ENCODE results near the gene BMP7. TPM values are rescaled to one million over a fixed set of nuclear protein-coding genes. Genes with fewer than 3 reads are reported as not detected.

BMP7 gene
- total and polyA plus RNA-seq, 2 donors (not counting 3 experiments of a cell fraction or from before 2014, with no cell fraction given) = not detected

DNA sequence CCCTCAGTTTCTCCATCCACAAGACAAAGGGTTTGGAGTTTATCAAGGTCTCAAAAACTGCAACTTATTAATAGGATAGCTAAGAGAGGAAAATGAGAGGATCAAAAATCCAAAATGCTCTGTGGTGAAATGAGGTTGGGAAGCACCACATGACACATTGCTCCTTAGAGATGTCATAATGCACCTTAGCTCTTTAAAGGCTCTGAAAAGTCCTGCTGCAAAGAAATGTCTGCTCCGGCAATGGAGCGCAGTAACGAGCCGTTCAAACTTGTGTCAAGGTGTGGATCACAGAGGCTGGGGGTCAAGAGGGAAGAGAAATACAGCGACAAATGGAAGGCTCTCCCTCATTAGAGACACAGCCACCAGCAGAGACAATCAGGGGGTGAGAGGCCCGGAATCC, 53.1 kb downstream of the BMP7 start:
- no peak for TF ChIP-seq EZH2 (IDR thresholded peaks at IDR 0.05; ENCODE audit: borderline replicate concordance, low read depth, low read length, severe bottlenecking)
- TF ChIP-seq MYC (IDR thresholded peaks at IDR 0.05; ENCODE audit: low read depth, low read length) = no peak
- no peak overlapping the region for H2AFZ ChIP-seq (ENCODE audit: low read depth, low read length)
- H3K27me3 ChIP-seq (ENCODE audit: control insufficient read depth in 2 of 2, insufficient read depth in 2 of 2, low read length in 2 of 2) = no peaks in the 10 kb centered on the region
- no peaks in the 10 kb centered on the region for H3K9me1 ChIP-seq (replicated peaks; ENCODE audit: control insufficient read depth, extremely low read depth, insufficient read depth, low read length)
- dilution Hi-C loops (cut with MboI; ENCODE audit: extremely low pct_ligation_motif_present, low sequenced_read_pairs) = no loop called here
- H3K4me3 ChIP-seq (replicated peaks in 1 of 3; ENCODE audit: insufficient read depth in 1 of 3, low read depth in 1 of 3, low read length in 3 of 3) = no peak overlapping the region
- no peak overlapping the region for H3K9ac ChIP-seq (replicated peaks; ENCODE audit: extremely low read depth, insufficient read depth, low read length)
- H4K20me1 ChIP-seq (replicated peaks; ENCODE audit: control insufficient read depth, extremely low read depth, insufficient read depth, low read length) = no peaks in the 10 kb centered on the region
- no TSS peak for BruUV-seq (replicated peaks)
- H3K36me3 ChIP-seq (ENCODE audit: control insufficient read depth in 2 of 2, extremely low read depth in 1 of 2, insufficient read depth in 2 of 2, low read length in 2 of 2) = no peaks in the 10 kb centered on the region
- no peaks in the 10 kb centered on the region for H3K4me1 ChIP-seq (ENCODE audit: control insufficient read depth, extremely low read depth, insufficient read depth, low read length)
- no peak overlapping the region for H3K4me2 ChIP-seq (ENCODE audit: insufficient read depth, low read length)
- CTCF ChIA-PET = no interaction called here
- no peaks in the 10 kb centered on the region for H3K79me2 ChIP-seq (ENCODE audit: control insufficient read depth, insufficient read depth, low read length)
- FAIRE-seq (no peak), DNase-seq (ENCODE audit: low read depth, low spot score) (no peak)
- no peaks in the 10 kb centered on the region for H3K9me3 ChIP-seq (replicated peaks; ENCODE audit: control insufficient read depth, insufficient read depth, low read length)
- POLR2A ChIA-PET = no interaction called here
- no peak overlapping the region for H3K27ac ChIP-seq (ENCODE audit: insufficient read depth, low read depth, low read length)
- intact Hi-C loops (cut with micrococcal nuclease) = no loop called here

DNA sequence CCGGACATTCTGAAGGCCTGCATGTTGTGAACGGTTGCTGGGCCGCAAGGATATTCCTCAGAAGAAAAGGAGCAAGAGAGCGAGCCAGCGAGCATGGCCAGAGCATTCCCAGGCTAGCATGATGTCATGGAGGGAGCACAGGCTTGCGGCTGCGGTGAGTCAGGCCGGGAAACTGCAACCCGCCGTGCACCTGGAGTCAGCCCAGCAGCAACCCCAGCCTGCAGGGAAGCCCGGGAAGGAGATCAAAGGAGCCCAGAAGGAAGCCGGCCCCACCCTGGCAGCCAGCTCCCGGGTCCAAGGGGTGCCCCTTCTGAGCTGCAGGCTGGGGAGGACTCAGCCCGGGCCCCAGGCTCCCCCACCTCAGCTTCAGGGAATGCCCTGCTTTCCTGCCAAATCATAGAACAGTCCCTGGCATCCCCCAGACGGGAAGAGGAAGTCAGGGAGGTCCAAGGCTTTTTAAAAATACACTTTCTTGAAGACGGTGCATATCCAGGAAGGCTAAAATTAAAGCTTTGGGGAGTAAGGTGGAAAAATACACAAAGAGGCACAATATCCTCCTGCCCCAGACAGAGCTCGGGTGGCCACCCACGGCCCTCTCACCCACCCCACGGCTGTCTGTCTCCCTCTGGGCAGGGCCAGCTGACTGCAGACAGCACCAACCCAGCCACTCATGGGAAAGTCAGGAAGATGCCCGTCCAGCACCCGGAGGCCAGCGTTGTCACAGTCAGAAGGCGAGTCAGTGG, 53.7 kb downstream of the BMP7 start:
- BruUV-seq (replicated peaks) = no TSS peak
- CTCF ChIA-PET = no interaction called here
- DNase-seq (ENCODE audit: low read depth, low spot score) (no peak), FAIRE-seq (no peak)
- no peaks in the 10 kb centered on the region for H3K9me3 ChIP-seq (replicated peaks; ENCODE audit: control insufficient read depth, insufficient read depth, low read length)
- TF ChIP-seq, protein P1, sequence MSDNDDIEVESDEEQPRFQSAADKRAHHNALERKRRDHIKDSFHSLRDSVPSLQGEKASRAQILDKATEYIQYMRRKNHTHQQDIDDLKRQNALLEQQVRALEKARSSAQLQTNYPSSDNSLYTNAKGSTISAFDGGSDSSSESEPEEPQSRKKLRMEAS (IDR thresholded peaks at IDR 0.05; ENCODE audit: insufficient read depth, insufficient read length) = no peak
- TF ChIP-seq, protein P2, sequence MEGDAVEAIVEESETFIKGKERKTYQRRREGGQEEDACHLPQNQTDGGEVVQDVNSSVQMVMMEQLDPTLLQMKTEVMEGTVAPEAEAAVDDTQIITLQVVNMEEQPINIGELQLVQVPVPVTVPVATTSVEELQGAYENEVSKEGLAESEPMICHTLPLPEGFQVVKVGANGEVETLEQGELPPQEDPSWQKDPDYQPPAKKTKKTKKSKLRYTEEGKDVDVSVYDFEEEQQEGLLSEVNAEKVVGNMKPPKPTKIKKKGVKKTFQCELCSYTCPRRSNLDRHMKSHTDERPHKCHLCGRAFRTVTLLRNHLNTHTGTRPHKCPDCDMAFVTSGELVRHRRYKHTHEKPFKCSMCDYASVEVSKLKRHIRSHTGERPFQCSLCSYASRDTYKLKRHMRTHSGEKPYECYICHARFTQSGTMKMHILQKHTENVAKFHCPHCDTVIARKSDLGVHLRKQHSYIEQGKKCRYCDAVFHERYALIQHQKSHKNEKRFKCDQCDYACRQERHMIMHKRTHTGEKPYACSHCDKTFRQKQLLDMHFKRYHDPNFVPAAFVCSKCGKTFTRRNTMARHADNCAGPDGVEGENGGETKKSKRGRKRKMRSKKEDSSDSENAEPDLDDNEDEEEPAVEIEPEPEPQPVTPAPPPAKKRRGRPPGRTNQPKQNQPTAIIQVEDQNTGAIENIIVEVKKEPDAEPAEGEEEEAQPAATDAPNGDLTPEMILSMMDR (IDR thresholded peaks at IDR 0.05; ENCODE audit: extremely low read depth in 1 of 2, insufficient read depth in 1 of 2, low read depth in 1 of 2, low read length in 2 of 2) = no peak
- no peak for TF ChIP-seq POLR2AphosphoS5 (IDR thresholded peaks at IDR 0.05; ENCODE audit: insufficient read depth, low read depth, low read length)
- TF ChIP-seq FOS (IDR thresholded peaks at IDR 0.05; ENCODE audit: borderline replicate concordance, insufficient read depth, low read length) = no peak
- TF ChIP-seq EZH2 (IDR thresholded peaks at IDR 0.05; ENCODE audit: borderline replicate concordance, low read depth, low read length, severe bottlenecking) = no peak
- no peak for TF ChIP-seq GATA2 (IDR thresholded peaks at IDR 0.05; ENCODE audit: insufficient read depth, insufficient read length, low read depth, low read length)
- TF ChIP-seq JUN (IDR thresholded peaks at IDR 0.05; ENCODE audit: borderline replicate concordance, insufficient read depth, insufficient read length, low read depth) = no peak
- TF ChIP-seq MYC (IDR thresholded peaks at IDR 0.05; ENCODE audit: low read depth, low read length) = no peak
- no peak for TF ChIP-seq POLR2A (IDR thresholded peaks at IDR 0.05; ENCODE audit: low read depth, low read length)
- no peaks in the 10 kb centered on the region for H3K36me3 ChIP-seq (ENCODE audit: control insufficient read depth in 2 of 2, extremely low read depth in 1 of 2, insufficient read depth in 2 of 2, low read length in 2 of 2)
- no peak overlapping the region for H3K4me3 ChIP-seq (replicated peaks in 1 of 3; ENCODE audit: insufficient read depth in 1 of 3, low read depth in 1 of 3, low read length in 3 of 3)
- dilution Hi-C loops (cut with MboI; ENCODE audit: extremely low pct_ligation_motif_present, low sequenced_read_pairs) = no loop called here
- intact Hi-C loops (cut with micrococcal nuclease) = no loop called here
- no peaks in the 10 kb centered on the region for H3K79me2 ChIP-seq (ENCODE audit: control insufficient read depth, insufficient read depth, low read length)
- no peaks in the 10 kb centered on the region for H3K9me1 ChIP-seq (replicated peaks; ENCODE audit: control insufficient read depth, extremely low read depth, insufficient read depth, low read length)
- H2AFZ ChIP-seq (ENCODE audit: low read depth, low read length) = no peak overlapping the region
- H3K4me1 ChIP-seq (ENCODE audit: control insufficient read depth, extremely low read depth, insufficient read depth, low read length) = no peaks in the 10 kb centered on the region
- H3K27me3 ChIP-seq (ENCODE audit: control insufficient read depth in 2 of 2, insufficient read depth in 2 of 2, low read length in 2 of 2) = no peaks in the 10 kb centered on the region
- H3K9ac ChIP-seq (replicated peaks; ENCODE audit: extremely low read depth, insufficient read depth, low read length) = no peak overlapping the region
- POLR2A ChIA-PET = no interaction called here
- no peak overlapping the region for H3K4me2 ChIP-seq (ENCODE audit: insufficient read depth, low read length)
- H3K27ac ChIP-seq (ENCODE audit: insufficient read depth, low read depth, low read length) = no peak overlapping the region
- no peaks in the 10 kb centered on the region for H4K20me1 ChIP-seq (replicated peaks; ENCODE audit: control insufficient read depth, extremely low read depth, insufficient read depth, low read length)

Measured in endothelial cell of umbilical vein (primary cell).